Measurements from ENCODE around the gene KLHDC4.

- no peak for TF ChIP-seq POLR2A (IDR thresholded peaks at IDR 0.05)
- TF ChIP-seq, protein P1, sequence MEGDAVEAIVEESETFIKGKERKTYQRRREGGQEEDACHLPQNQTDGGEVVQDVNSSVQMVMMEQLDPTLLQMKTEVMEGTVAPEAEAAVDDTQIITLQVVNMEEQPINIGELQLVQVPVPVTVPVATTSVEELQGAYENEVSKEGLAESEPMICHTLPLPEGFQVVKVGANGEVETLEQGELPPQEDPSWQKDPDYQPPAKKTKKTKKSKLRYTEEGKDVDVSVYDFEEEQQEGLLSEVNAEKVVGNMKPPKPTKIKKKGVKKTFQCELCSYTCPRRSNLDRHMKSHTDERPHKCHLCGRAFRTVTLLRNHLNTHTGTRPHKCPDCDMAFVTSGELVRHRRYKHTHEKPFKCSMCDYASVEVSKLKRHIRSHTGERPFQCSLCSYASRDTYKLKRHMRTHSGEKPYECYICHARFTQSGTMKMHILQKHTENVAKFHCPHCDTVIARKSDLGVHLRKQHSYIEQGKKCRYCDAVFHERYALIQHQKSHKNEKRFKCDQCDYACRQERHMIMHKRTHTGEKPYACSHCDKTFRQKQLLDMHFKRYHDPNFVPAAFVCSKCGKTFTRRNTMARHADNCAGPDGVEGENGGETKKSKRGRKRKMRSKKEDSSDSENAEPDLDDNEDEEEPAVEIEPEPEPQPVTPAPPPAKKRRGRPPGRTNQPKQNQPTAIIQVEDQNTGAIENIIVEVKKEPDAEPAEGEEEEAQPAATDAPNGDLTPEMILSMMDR (IDR thresholded peaks at IDR 0.05), result no peak
Observed at GRCh38 chr16:87678618-87679017, 87.2 kb downstream of the KLHDC4 start.
